Activated naive CD8-positive, alpha-beta T cell (primary cell): Measurements from ENCODE around the gene ACAP2.

Experiments
- H3K27ac Mint-ChIP-seq: one replicate; pipeline ENCODE4 v1.8.0; 2021; ENCODE audit warnings: mixed read lengths
- H3K27me3 Mint-ChIP-seq: one replicate; pipeline ENCODE4 v1.8.0; 2021; ENCODE audit warnings: mixed read lengths
- H3K36me3 Mint-ChIP-seq: one replicate; pipeline ENCODE4 v1.8.0; 2021; ENCODE audit warnings: mixed read lengths
- H3K4me1 Mint-ChIP-seq: one replicate; pipeline ENCODE4 v1.8.0; 2021; ENCODE audit warnings: low read depth, mixed read lengths
- H3K4me3 Mint-ChIP-seq: one replicate; pipeline ENCODE4 v1.8.0; 2021; ENCODE audit warnings: mild to moderate bottlenecking, mixed read lengths
- H3K9me3 Mint-ChIP-seq: one replicate; pipeline ENCODE4 v1.8.0; 2021; ENCODE audit warnings: low read depth, mixed read lengths

Gene ACAP2

GRCh38 chr3:195226900-195227447 lies 215.8 kb downstream of the ACAP2 start:
- H3K36me3 Mint-ChIP-seq = peaks cover 8% of the 10 kb centered on the region
- H3K4me1 Mint-ChIP-seq = peaks cover 19% of the 10 kb centered on the region
- H3K27ac Mint-ChIP-seq = peak overlapping the region; percentile 41
- H3K4me3 Mint-ChIP-seq = no peak overlapping the region
- H3K27me3 Mint-ChIP-seq = no peaks in the 10 kb centered on the region
- peaks cover 7% of the 10 kb centered on the region for H3K9me3 Mint-ChIP-seq

- Mint-ChIP-seq H3K4me1 (peaks cover 19% of the 10 kb centered on the region), H3K4me3 (no peak overlapping the region), H3K27me3 (no peaks in the 10 kb centered on the region), H3K27ac (peak overlapping the region; percentile 41), H3K9me3 (peaks cover 3% of the 10 kb centered on the region), H3K36me3 (peaks cover 8% of the 10 kb centered on the region)
Observed at GRCh38 chr3:195226445-195226844, 216.4 kb downstream of the ACAP2 start.

- peaks cover 15% of the 10 kb centered on the region for H3K36me3 Mint-ChIP-seq
- peaks cover 20% of the 10 kb centered on the region for H3K4me1 Mint-ChIP-seq
- no peak overlapping the region for H3K27ac Mint-ChIP-seq
- H3K9me3 Mint-ChIP-seq = no peaks in the 10 kb centered on the region
- H3K27me3 Mint-ChIP-seq = no peaks in the 10 kb centered on the region
- H3K4me3 Mint-ChIP-seq = no peak overlapping the region
Observed at GRCh38 chr3:195224980-195225580, 217.7 kb downstream of the ACAP2 start.
